ENCODE measurements around the gene RAPGEF5. TPM values are rescaled to one million over a fixed set of nuclear protein-coding genes. Genes with fewer than 3 reads are reported as not detected.

The RAPGEF5 gene
- total and polyA plus RNA-seq, 9 donors = 6.4 to 22.5 (median 10.4) TPM

GRCh38 chr7:22393913-22394729 is 37.2 kb upstream of the RAPGEF5 start:
- H3K27me3 ChIP-seq = no peaks in the 10 kb centered on the region
- H3K4me1 ChIP-seq (ENCODE audit: insufficient read depth) = no peaks in the 10 kb centered on the region
- intact Hi-C loops (cut with DNase I) = no loop called here
- H3K9me3 ChIP-seq = no peaks in the 10 kb centered on the region
- H3K27ac ChIP-seq = no peak overlapping the region
- WGBS, 3 donors = 46 to 59% (median 48%) methylated on average over 13 of the region's 13 CpGs
- no peak for DNase-seq
- no peaks in the 10 kb centered on the region for H3K36me3 ChIP-seq
- H3K4me3 ChIP-seq = no peak overlapping the region
- TF ChIP-seq POLR2A (IDR thresholded peaks at IDR 0.05) (no peak), CTCF (IDR thresholded peaks at IDR 0.05) (no peak), EP300 (IDR thresholded peaks at IDR 0.05) (no peak)

GRCh38 chr7:22390516-22390915 is 33.6 kb upstream of the RAPGEF5 start:
- no peak overlapping the region for H3K4me3 ChIP-seq
- no peak for DNase-seq
- intact Hi-C loops (cut with DNase I) = no loop called here

GRCh38 chr7:22389892-22390291 is 32.9 kb upstream of the RAPGEF5 start:
- TF ChIP-seq EP300 (IDR thresholded peaks at IDR 0.05) (no peak), POLR2A (IDR thresholded peaks at IDR 0.05) (no peak), CTCF (IDR thresholded peaks at IDR 0.05) (no peak)
- 86 to 93% (median 87%) methylated on average over 2 of the region's 2 CpGs for WGBS, 3 donors
- Histone ChIP-seq H3K27ac (no peak overlapping the region), H3K36me3 (no peaks in the 10 kb centered on the region), H3K4me1 (ENCODE audit: insufficient read depth) (no peaks in the 10 kb centered on the region), H3K9me3 (no peaks in the 10 kb centered on the region), H3K27me3 (no peaks in the 10 kb centered on the region), H3K4me3 (no peak overlapping the region)
- intact Hi-C loops (cut with DNase I) = no loop called here
- DNase-seq = no peak

More at GRCh38 chr7:22390516-22390915, 33.6 kb upstream of the RAPGEF5 start:
- WGBS, 3 donors = 61 to 66% (median 64%) methylated on average over 1 of the region's 1 CpG
- no peaks in the 10 kb centered on the region for H3K9me3 ChIP-seq
- H3K36me3 ChIP-seq = no peaks in the 10 kb centered on the region
- no peaks in the 10 kb centered on the region for H3K27me3 ChIP-seq
- no peak for TF ChIP-seq EP300 (IDR thresholded peaks at IDR 0.05)
- TF ChIP-seq CTCF (IDR thresholded peaks at IDR 0.05) = no peak
- no peak for TF ChIP-seq POLR2A (IDR thresholded peaks at IDR 0.05)
- H3K27ac ChIP-seq = no peak overlapping the region
- no peaks in the 10 kb centered on the region for H3K4me1 ChIP-seq (ENCODE audit: insufficient read depth)

- Histone ChIP-seq H3K9me3 (no peaks in the 10 kb centered on the region), H3K4me3 (no peak overlapping the region), H3K36me3 (no peaks in the 10 kb centered on the region), H3K27ac (no peak overlapping the region), H3K27me3 (no peaks in the 10 kb centered on the region), H3K4me1 (ENCODE audit: insufficient read depth) (no peaks in the 10 kb centered on the region)
- DNase-seq = no peak
- no peak for TF ChIP-seq CTCF (IDR thresholded peaks at IDR 0.05)
- no peak for TF ChIP-seq EP300 (IDR thresholded peaks at IDR 0.05)
- no peak for TF ChIP-seq POLR2A (IDR thresholded peaks at IDR 0.05)
- WGBS, 3 donors = 7 to 16% (median 16%) methylated on average over 4 of the region's 4 CpGs
- intact Hi-C loops (cut with DNase I) = no loop called here
These were observed 30.6 kb upstream of the RAPGEF5 start for GRCh38 chr7:22387583-22387982.
